PC-9 (cell line): ENCODE measurements around the gene AADAT. TPM values are rescaled to one million over a fixed set of nuclear protein-coding genes. Genes with fewer than 3 reads are reported as not detected.

Experiments used
- BruUV-seq: library from RNA; stranded (reverse); fragments of 400-500 nt; replicated peaks from 2 replicates; lab custom pipeline; 2021; lab: Mats Ljungman, UMichigan
- CTCF ChIA-PET: fragments of 300-600 bp; sonication (Branson Sonifier 250); formaldehyde crosslinking; loops from one replicate; lab custom pipeline; 2022; ENCODE audit warnings: antibody characterized with exemption; lab: Charles Lee
- POLR2A ChIA-PET: fragments of 300-600 bp; sonication (Branson Sonifier 250); formaldehyde crosslinking; loops from one replicate; lab custom pipeline; 2022; ENCODE audit warnings: antibody characterized with exemption; ENCODE audit not compliant: unreplicated experiment; lab: Charles Lee
- DNase-seq, 2 experiments: peaks; one replicate each; pipeline versions ENCODE4 v3.0.0 to v3.0.0-alpha.2; 2015 to 2022; ENCODE audit warnings: mixed read lengths in 1 of 2
- H2AFZ ChIP-seq: fragments of 200-600 bp; sonication (generic); 2 replicates; pipeline ENCODE4 v1.8.1; 2017; ENCODE audit warnings: antibody characterized with exemption
- H3F3A ChIP-seq: fragments of 200-600 bp; sonication (generic); 2 replicates; pipeline ENCODE4 v1.8.1; 2017; ENCODE audit warnings: antibody characterized with exemption, mild to moderate bottlenecking, low read depth; ENCODE audit not compliant: insufficient read depth
- H3K27ac ChIP-seq: fragments of 200-600 bp; sonication (generic); 2 replicates; pipeline ENCODE4 v1.6.1; 2016; ENCODE audit warnings: mixed run types
- H3K27me3 ChIP-seq: fragments of 200-600 bp; sonication (generic); 2 replicates; pipeline ENCODE4 v1.6.1; 2016; ENCODE audit warnings: low read depth, mixed run types; ENCODE audit not compliant: insufficient read depth
- H3K36me3 ChIP-seq: fragments of 200-600 bp; sonication (generic); 2 replicates; pipeline ENCODE4 v1.6.1; 2016; ENCODE audit warnings: low read depth, mixed run types
- H3K4me1 ChIP-seq: fragments of 200-600 bp; sonication (generic); replicated peaks from 2 replicates; pipeline ENCODE4 v1.6.1; 2016; ENCODE audit warnings: mixed run types; ENCODE audit not compliant: insufficient read depth
- H3K4me2 ChIP-seq: fragments of 200-600 bp; sonication (generic); 2 replicates; pipeline ENCODE4 v1.6.1; 2017; ENCODE audit warnings: mixed run types
- H3K4me3 ChIP-seq: fragments of 200-600 bp; sonication (generic); 2 replicates; pipeline ENCODE4 v1.6.1; 2016; ENCODE audit warnings: mixed run types
- H3K79me2 ChIP-seq: fragments of 200-600 bp; sonication (generic); 2 replicates; pipeline ENCODE4 v1.6.1; 2017; ENCODE audit warnings: low read depth, mixed run types
- H3K9me2 ChIP-seq: fragments of 200-600 bp; sonication (generic); 2 replicates; pipeline ENCODE4 v1.8.1; 2017; ENCODE audit warnings: mild to moderate bottlenecking; ENCODE audit not compliant: insufficient read depth
- H3K9me3 ChIP-seq: fragments of 200-600 bp; sonication (generic); 2 replicates; pipeline ENCODE4 v1.8.1; 2016; ENCODE audit warnings: low read depth; ENCODE audit not compliant: insufficient read depth
- H4K20me1 ChIP-seq: fragments of 200-600 bp; sonication (generic); 2 replicates; pipeline ENCODE4 v1.8.1; 2017; ENCODE audit not compliant: insufficient read depth
- EZH2 ChIP-seq: fragments of 200-600 bp; sonication (generic); IDR thresholded peaks from 2 replicates; pipeline ENCODE4 v1.8.0; 2017; ENCODE audit warnings: antibody characterized with exemption, low read depth
- intact Hi-C: fragments of 100-400 bp; cut with micrococcal nuclease; formaldehyde crosslinking; loops from one replicate; pipeline ENCODE4 v1.10.0; 2022; ENCODE audit not compliant: unreplicated experiment
- total RNA-seq: library from RNA; stranded (reverse); gene quantifications from 2 replicates; pipeline ENCODE4 v1.2.3, GENCODE V29; 2021
- TF ChIP-seq, protein P1 (sequence below): fragments of 200-600 bp; sonication (generic); conservative IDR thresholded peaks from 2 replicates; pipeline ENCODE4 v1.6.1; 2017; ENCODE audit warnings: mixed run types, antibody characterized with exemption, mild to moderate bottlenecking, moderate library complexity

Gene AADAT
- total RNA-seq, 1 experiment from 2014 or later = 2.6 TPM

DNA sequence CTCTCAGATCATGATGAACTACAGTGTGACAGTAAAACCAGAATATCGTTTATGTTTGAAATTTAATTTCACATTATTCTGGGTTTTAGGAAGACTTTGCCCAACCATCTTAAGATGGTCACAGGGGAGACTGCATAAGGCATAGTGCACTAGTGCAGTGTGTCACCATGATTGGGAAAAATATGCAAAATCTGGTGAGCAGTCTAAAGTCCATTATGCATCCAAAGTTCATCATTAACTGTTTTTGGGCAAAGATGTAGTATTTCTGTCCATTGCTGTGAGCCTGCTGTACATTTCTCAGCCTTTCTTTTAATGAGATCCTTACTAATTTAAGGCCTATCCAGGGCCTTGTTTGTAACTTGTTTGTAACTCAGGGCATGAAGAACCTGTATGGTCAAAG, 52.3 kb downstream of the AADAT start:
- Histone ChIP-seq H2AFZ (no peak overlapping the region), H3K79me2 (no peaks in the 10 kb centered on the region), H3K4me3 (no peak overlapping the region), H3K36me3 (no peaks in the 10 kb centered on the region), H3K9me2 (no peaks in the 10 kb centered on the region), H3F3A (no peaks in the 10 kb centered on the region), H4K20me1 (no peaks in the 10 kb centered on the region), H3K9me3 (no peaks in the 10 kb centered on the region), H3K27me3 (no peaks in the 10 kb centered on the region), H3K4me2 (no peak overlapping the region), H3K4me1 (no peaks in the 10 kb centered on the region), H3K27ac (no peak overlapping the region)
- ChIA-PET CTCF (no interaction called here), POLR2A (no interaction called here)
- no TSS peak for BruUV-seq
- DNase-seq = no peak
- intact Hi-C loops = no loop called here
- TF ChIP-seq EZH2 = no peak
- TF ChIP-seq, protein P1, sequence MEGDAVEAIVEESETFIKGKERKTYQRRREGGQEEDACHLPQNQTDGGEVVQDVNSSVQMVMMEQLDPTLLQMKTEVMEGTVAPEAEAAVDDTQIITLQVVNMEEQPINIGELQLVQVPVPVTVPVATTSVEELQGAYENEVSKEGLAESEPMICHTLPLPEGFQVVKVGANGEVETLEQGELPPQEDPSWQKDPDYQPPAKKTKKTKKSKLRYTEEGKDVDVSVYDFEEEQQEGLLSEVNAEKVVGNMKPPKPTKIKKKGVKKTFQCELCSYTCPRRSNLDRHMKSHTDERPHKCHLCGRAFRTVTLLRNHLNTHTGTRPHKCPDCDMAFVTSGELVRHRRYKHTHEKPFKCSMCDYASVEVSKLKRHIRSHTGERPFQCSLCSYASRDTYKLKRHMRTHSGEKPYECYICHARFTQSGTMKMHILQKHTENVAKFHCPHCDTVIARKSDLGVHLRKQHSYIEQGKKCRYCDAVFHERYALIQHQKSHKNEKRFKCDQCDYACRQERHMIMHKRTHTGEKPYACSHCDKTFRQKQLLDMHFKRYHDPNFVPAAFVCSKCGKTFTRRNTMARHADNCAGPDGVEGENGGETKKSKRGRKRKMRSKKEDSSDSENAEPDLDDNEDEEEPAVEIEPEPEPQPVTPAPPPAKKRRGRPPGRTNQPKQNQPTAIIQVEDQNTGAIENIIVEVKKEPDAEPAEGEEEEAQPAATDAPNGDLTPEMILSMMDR = no peak

DNA sequence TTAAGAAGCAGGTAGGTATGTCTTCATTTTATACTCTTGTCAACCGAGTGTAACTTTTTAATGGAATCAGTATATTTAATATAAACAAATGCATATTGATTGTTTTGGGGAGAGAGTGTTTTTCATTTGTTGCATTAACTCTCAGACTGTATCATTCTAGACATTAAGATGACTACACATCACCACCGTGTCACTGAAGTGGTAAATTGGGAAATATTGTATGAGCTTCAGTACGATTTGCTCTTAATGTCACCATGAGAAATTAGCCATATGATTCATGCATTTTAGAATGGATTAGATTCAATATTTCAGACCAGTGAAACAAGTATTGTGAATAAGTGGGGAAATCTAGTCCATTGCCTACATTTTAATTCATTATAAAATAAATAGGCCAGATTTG, 53.9 kb downstream of the AADAT start:
- Histone ChIP-seq H4K20me1 (no peaks in the 10 kb centered on the region), H3K4me1 (no peaks in the 10 kb centered on the region), H3K9me2 (no peaks in the 10 kb centered on the region), H3K27ac (no peak overlapping the region), H3K9me3 (no peaks in the 10 kb centered on the region), H3K4me3 (no peak overlapping the region), H3K79me2 (no peaks in the 10 kb centered on the region), H2AFZ (no peak overlapping the region), H3F3A (no peaks in the 10 kb centered on the region), H3K4me2 (no peak overlapping the region), H3K36me3 (no peaks in the 10 kb centered on the region), H3K27me3 (no peaks in the 10 kb centered on the region)
- POLR2A ChIA-PET = interaction anchor here (0.6 kb wide), 1 partner anchor 14 kb away, joined by 16 read pairs; no protein-coding TSS in a partner anchor
- no TSS peak for BruUV-seq
- DNase-seq = no peak
- TF ChIP-seq EZH2 = no peak
- TF ChIP-seq, protein P1 = no peak
- intact Hi-C loops = no loop called here
- CTCF ChIA-PET = no interaction called here

DNA sequence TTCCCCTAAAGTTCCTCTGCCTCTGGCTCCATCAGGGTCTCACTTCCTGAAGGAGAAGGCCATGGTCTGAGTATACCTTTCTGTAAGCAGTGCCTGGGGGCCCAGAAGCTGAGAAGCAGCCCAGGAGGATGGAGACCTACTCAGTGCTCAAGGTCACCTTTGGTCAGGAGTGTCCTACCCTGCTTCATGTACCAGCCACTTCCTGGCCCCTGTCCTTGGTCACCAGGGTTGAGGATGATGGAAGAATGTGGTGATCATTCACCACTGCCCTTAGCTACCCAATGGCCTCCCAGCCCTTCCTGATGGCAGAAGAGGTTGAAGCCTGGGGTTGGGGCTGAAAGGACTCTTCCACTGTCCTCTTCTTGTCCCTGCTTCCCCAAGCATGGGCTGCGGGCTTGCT, 54.5 kb downstream of the AADAT start:
- no peaks in the 10 kb centered on the region for H3K36me3 ChIP-seq
- H3K9me3 ChIP-seq = no peaks in the 10 kb centered on the region
- DNase-seq = no peak
- intact Hi-C loops = no loop called here
- H3K27me3 ChIP-seq = no peaks in the 10 kb centered on the region
- H3K79me2 ChIP-seq = no peaks in the 10 kb centered on the region
- H3F3A ChIP-seq = no peaks in the 10 kb centered on the region
- H3K4me3 ChIP-seq = no peak overlapping the region
- ChIA-PET CTCF (no interaction called here), POLR2A (no interaction called here)
- BruUV-seq = no TSS peak
- no peaks in the 10 kb centered on the region for H3K9me2 ChIP-seq
- H2AFZ ChIP-seq = no peak overlapping the region
- H3K27ac ChIP-seq = no peak overlapping the region
- H3K4me1 ChIP-seq = no peaks in the 10 kb centered on the region
- TF ChIP-seq, protein P1 = no peak
- no peak for TF ChIP-seq EZH2
- H4K20me1 ChIP-seq = no peaks in the 10 kb centered on the region
- no peak overlapping the region for H3K4me2 ChIP-seq
